ENCODE results near the gene PCNP.
A peak's percentile ranks its signal among the peaks of the same experiment; 100 is the strongest.
"Not testable (repeated sequence)": the region's sequence is repeated elsewhere in the genome, so short reads cannot be mapped to it uniquely, and the experiment has no call there.

Gene PCNP

DNA sequence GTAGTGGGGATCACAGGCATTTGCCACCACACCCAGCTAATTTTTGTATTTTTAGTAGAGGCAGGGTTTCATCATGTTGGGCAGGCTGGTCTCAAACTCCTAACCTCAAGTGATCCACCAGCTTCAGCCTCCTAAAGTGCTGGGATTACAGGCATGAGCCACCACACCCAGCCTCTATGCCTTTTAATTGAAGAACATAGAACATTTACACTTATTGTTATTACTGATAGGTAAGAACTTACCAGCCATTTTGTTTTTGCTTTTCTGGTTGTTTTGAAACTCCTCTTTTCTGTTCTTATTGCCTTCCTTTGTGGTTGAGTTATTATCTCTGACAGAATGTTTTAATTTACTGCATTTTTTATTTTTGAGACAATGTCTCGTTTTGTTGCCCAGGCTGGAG, 29.2 kb downstream of the PCNP start:
- Mint-ChIP-seq H3K4me3 (no peak overlapping the region), H3K36me3 (peaks cover 19% of the 10 kb centered on the region), H3K4me1 (no peaks in the 10 kb centered on the region), H3K27me3 (no peaks in the 10 kb centered on the region), H3K27ac (no peak overlapping the region), H3K9me3 (no peaks in the 10 kb centered on the region)
- no peak for DNase-seq
- CTCF ChIA-PET: no interaction called here

DNA sequence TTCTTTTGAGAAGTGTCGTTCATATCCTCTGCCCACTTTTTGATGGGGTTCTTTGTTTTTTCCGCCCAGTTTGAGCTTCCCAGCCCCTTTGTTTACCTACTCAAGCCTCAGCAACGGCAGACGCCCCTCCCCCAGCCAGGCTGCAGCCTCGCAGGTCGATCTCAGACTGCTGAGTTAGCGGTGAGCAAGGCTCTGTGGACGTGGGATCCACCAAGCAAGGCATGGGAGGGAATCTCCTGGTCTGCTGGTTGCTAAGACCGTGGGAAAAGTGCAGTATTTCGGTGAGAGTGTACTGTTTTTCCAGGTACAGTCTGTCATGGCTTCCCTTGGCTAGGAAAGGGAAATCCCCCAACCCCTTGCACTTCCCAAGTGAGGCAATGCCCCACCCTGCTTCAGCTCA, 31.4 kb downstream of the PCNP start:
- H3K27ac Mint-ChIP-seq, DNase-seq, H3K4me1 Mint-ChIP-seq, CTCF ChIA-PET, H3K4me3 Mint-ChIP-seq, H3K9me3 Mint-ChIP-seq, H3K27me3 Mint-ChIP-seq: not testable (repeated sequence)
- H3K36me3 Mint-ChIP-seq: peaks cover 15% of the 10 kb centered on the region

DNA sequence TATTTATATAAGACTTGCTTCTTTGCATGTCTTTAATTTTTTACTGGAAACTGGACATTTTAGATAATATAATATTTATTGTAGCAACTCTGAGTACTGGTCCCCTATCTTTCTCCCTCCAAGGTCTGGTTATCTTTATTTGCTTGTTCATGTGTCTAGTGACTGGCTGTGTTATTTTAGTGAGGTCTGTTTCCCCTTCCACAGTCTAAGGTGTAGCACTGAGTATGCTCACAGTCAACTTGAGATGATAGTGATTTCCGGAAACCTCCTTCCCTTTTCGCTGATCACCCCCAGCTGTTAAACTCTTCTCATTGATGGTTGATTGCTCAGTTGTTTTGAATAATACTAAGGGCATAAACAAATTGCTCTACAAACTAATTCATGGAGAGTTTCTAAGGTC, 37.0 kb downstream of the PCNP start:
- H3K9me3 Mint-ChIP-seq: no peaks in the 10 kb centered on the region
- H3K27ac Mint-ChIP-seq: no peak overlapping the region
- no peaks in the 10 kb centered on the region for H3K27me3 Mint-ChIP-seq
- H3K4me1 Mint-ChIP-seq: no peaks in the 10 kb centered on the region
- CTCF ChIA-PET: no interaction called here
- no peak for DNase-seq
- no peak overlapping the region for H3K4me3 Mint-ChIP-seq
- no peaks in the 10 kb centered on the region for H3K36me3 Mint-ChIP-seq

DNA sequence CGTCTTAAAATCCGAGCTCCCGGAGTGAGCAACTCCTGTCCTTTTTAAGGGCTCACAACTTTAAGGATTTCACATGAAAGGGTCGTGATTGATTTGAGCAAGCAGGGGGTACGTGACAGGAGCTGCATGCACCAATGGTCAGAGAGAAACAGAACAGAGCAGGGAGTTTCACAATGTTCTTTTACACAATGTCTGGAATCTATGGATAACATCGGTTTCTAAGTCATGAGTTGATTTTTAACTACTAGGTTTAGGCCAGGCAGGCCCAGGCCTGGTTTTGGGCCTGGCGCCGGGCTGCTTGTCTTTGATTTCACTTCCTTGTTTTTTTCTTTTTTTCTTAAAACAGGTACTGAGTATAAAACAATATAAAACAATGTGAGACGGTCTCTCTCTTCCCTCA, 39.0 kb downstream of the PCNP start:
- H3K27me3 Mint-ChIP-seq, H3K36me3 Mint-ChIP-seq, H3K4me3 Mint-ChIP-seq, H3K27ac Mint-ChIP-seq, CTCF ChIA-PET, H3K4me1 Mint-ChIP-seq, DNase-seq, H3K9me3 Mint-ChIP-seq: not testable (repeated sequence)

DNA sequence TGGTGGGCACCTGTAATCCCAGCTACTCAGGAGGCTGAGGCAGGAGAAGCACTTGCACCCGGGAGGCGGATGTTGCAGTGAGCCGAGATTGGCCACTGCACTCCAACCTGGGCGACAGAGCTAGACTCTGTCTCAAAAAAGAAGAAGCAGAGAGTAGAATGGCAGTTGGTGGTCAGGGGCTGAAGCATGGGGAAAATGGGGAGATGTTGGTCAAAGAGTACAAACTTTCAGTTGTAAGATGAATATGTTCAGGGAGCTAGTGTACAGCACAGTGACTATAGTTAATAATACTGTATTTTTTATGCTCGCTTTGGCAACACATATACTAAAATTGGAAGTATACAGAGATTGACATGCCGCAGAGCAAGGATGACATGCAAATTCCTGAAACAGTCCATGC, 41.5 kb downstream of the PCNP start:
- Mint-ChIP-seq H3K4me1 (no peaks in the 10 kb centered on the region), H3K36me3 (no peaks in the 10 kb centered on the region), H3K9me3 (peaks cover 2% of the 10 kb centered on the region), H3K27ac (no peak overlapping the region), H3K4me3 (no peak overlapping the region), H3K27me3 (no peaks in the 10 kb centered on the region)
- CTCF ChIA-PET: interaction anchor here (1.0 kb wide), 1 partner anchor 9 kb away, joined by 5 read pairs; no protein-coding TSS in a partner anchor
- DNase-seq: no peak

DNA sequence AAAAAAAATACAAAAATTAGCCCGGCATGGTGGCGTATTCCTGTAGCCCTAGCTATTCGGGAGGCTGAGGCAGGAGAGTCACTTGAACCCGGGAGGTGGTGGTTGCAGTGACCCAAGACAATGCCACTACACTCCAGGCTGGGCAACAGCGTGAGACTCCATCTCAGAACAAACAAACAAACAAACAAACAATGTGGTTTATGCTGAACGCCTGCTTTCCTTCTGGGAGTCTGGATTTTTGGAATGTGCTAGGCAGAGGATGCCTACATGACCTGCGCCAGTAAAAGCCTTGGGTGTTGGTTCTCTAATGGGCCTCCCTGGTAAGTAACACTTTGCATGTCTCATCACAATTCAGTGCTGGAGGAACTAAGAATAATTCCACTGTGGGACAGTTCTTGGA, 43.5 kb downstream of the PCNP start:
- H3K4me3 Mint-ChIP-seq: no peak overlapping the region
- no peak overlapping the region for H3K27ac Mint-ChIP-seq
- H3K36me3 Mint-ChIP-seq: no peaks in the 10 kb centered on the region
- H3K9me3 Mint-ChIP-seq: peaks cover 2% of the 10 kb centered on the region
- H3K4me1 Mint-ChIP-seq: no peaks in the 10 kb centered on the region
- no peak for DNase-seq
- H3K27me3 Mint-ChIP-seq: no peaks in the 10 kb centered on the region
- CTCF ChIA-PET: no interaction called here

DNA sequence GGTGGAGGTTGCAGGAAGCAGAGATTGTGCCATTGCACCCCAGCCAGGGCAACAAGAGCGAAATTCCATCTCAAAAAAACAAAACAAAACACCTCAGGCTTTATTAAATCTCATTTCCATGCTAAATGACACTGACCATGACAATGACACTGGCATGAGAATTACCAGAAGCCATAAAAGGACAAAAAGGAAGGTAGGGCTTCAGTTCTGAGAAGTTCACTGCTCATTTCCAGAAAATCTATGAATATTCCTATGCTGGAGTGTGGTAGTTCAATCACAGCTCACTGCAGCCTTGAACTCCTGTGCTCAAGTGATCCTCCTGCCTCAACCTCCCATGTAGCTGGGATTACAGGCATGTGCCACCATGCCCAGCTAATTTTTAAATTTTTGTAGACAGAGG, 44.7 kb downstream of the PCNP start:
- CTCF ChIA-PET: no interaction called here
- Mint-ChIP-seq H3K9me3 (peaks cover 2% of the 10 kb centered on the region), H3K27ac (no peak overlapping the region), H3K4me1 (no peaks in the 10 kb centered on the region), H3K4me3 (no peak overlapping the region), H3K27me3 (no peaks in the 10 kb centered on the region), H3K36me3 (no peaks in the 10 kb centered on the region)
- DNase-seq: no peak

DNA sequence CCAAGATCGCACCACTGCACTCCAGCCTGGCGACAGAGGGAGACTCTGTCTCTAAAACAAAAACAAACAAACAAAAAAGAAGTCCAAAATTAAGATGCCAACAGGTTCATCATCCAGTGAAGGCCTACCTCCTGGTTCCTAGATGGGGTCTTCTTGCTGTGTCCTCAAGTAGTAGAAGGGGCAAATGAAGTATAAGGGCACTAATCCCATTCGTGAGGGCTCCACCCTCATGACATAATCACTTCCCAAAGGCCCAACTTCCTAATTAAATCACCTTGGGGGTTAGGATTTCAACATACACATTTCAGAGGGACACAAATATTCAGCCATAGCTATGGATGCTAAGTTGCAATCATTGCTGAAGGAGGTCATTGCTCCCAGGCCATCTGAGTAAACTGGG, 45.8 kb downstream of the PCNP start:
- Mint-ChIP-seq H3K9me3 (peaks cover 2% of the 10 kb centered on the region), H3K27me3 (no peaks in the 10 kb centered on the region), H3K4me1 (no peaks in the 10 kb centered on the region), H3K36me3 (no peaks in the 10 kb centered on the region), H3K27ac (no peak overlapping the region), H3K4me3 (no peak overlapping the region)
- CTCF ChIA-PET: no interaction called here
- DNase-seq: no peak

DNA sequence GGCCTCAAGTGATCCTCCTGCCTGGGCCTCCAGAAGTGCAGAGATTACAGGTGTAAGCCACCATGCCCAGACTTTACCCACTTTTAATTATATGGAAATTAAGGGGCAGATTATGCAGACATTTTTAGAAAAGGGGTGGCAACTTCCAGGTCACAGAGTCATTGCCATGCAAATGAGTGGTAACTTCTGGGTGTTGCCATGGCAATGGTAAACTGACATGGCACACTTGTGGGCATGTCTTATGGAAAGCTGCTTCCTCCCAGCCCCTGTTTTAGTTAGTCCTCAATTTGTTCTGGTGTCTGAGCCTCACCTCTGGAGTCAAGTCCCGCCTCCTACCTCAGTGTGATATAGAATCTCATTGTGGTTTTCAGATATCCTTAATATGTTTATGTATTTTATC, 49.7 kb downstream of the PCNP start:
- CTCF ChIA-PET: interaction anchor here (0.9 kb wide), 1 partner anchor 8 kb away, joined by 5 read pairs; no protein-coding TSS in a partner anchor
- H3K27ac Mint-ChIP-seq: no peak overlapping the region
- no peaks in the 10 kb centered on the region for H3K27me3 Mint-ChIP-seq
- H3K4me3 Mint-ChIP-seq: no peak overlapping the region
- no peaks in the 10 kb centered on the region for H3K36me3 Mint-ChIP-seq
- DNase-seq: no peak
- no peaks in the 10 kb centered on the region for H3K4me1 Mint-ChIP-seq
- peaks cover 6% of the 10 kb centered on the region for H3K9me3 Mint-ChIP-seq

DNA sequence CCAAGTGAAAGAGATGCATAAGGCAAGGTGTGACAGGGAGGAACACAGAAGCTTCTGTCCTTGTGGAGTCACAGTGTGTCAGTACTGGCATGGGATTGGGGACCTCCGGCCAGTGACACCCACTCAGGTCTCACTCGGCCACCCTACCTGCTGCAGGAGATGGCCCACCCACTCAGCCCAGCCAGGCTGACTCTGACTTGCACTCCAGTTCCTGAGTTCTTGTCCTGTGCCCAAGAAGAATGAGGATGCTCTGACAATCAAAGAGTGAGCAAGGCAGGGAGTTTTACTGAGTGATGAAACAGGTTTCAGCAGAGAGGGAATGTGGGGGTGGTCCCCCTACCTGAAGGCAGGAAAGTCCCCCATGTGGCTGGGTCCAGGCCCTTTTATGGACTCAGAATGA, 50.9 kb downstream of the PCNP start:
- Mint-ChIP-seq H3K4me1 (no peaks in the 10 kb centered on the region), H3K4me3 (no peak overlapping the region), H3K27ac (no peak overlapping the region), H3K9me3 (peaks cover 5% of the 10 kb centered on the region), H3K27me3 (no peaks in the 10 kb centered on the region), H3K36me3 (no peaks in the 10 kb centered on the region)
- DNase-seq: no peak
- CTCF ChIA-PET: no interaction called here

DNA sequence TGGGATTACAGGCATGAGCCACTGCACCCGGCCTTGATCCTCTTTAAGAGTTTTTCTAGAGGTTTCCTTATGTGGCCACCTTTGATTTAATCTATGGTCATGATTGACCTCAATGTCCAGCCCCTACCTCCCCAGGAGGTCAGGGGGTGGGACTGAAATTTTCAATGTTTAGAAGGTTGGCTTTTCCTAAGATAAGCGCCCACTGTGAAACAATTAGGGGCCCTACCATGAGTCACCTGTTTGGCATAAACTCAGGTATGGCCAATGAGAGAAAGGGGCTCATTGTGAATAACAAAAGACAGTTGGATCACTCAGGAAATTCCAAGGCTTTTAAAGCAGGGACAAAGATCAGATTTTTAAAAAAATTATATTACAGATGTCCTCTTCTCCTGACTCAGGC, 51.9 kb downstream of the PCNP start:
- Mint-ChIP-seq H3K27me3 (no peaks in the 10 kb centered on the region), H3K36me3 (no peaks in the 10 kb centered on the region), H3K9me3 (peaks cover 5% of the 10 kb centered on the region), H3K4me1 (no peaks in the 10 kb centered on the region), H3K4me3 (no peak overlapping the region), H3K27ac (no peak overlapping the region)
- no peak for DNase-seq
- CTCF ChIA-PET: no interaction called here

DNA sequence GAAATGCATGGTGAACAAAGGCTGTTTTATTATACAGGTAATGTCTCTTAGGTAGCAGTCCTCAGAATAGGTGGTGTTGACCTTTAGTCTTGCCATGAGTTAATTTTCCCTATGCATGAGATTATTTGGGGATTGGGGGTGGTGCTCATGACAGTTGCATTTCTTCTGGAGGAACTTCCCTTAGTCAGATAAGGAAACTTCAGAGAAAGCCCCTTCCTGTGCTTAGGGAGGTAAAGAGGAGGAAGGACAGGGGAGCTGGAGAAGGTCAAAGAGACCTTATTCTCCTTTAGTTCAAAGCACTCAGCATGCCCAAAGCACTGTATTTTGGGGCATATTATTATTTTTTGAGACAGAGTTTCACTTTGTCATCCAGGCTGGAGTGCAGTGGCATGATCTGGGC, 55.2 kb downstream of the PCNP start:
- no peak for DNase-seq
- Mint-ChIP-seq H3K27ac (no peak overlapping the region), H3K36me3 (no peaks in the 10 kb centered on the region), H3K4me3 (no peak overlapping the region), H3K27me3 (no peaks in the 10 kb centered on the region), H3K4me1 (no peaks in the 10 kb centered on the region), H3K9me3 (peaks cover 5% of the 10 kb centered on the region)
- CTCF ChIA-PET: no interaction called here

DNA sequence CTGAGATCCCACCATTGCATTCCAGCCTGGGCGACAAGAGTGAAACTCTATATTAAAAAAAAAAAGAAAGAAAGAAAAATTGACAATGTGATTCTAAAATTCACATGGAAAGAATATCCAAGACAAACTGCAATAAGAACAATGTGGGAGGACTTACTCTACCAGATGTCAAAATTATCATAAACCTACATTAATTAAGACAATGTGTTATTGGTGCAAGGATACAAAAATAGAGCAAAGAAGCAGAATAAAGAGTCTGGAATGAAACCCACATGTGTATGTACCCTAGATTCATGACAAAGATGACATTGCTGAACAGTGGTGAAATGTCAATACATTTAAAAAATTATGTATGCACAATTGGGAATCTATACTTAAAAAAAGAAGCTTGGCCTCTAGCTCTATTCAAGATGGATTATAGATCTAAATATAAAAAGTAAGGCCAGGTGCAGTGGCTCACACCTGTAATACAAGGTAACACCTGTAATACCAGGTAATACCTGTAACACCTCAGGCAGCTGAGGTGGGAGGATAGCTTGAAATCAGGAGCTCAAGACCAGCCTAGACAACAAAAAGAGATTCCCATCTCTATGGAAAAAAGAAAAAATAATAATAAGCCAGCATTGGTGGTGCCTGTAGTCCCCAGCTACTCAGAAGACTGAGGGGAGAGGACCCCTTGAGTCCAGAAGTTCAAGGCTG, 57.3 kb downstream of the PCNP start:
- Mint-ChIP-seq H3K27me3 (no peaks in the 10 kb centered on the region), H3K27ac (no peak overlapping the region), H3K9me3 (no peaks in the 10 kb centered on the region), H3K4me3 (no peak overlapping the region), H3K4me1 (no peaks in the 10 kb centered on the region), H3K36me3 (no peaks in the 10 kb centered on the region)
- CTCF ChIA-PET: interaction anchor here (1.0 to 1.5 kb wide), 3 partner anchors 20 to 559 kb away, joined by 3 to 4 read pairs (median 3); no protein-coding TSS in a partner anchor
- DNase-seq: no peak

DNA sequence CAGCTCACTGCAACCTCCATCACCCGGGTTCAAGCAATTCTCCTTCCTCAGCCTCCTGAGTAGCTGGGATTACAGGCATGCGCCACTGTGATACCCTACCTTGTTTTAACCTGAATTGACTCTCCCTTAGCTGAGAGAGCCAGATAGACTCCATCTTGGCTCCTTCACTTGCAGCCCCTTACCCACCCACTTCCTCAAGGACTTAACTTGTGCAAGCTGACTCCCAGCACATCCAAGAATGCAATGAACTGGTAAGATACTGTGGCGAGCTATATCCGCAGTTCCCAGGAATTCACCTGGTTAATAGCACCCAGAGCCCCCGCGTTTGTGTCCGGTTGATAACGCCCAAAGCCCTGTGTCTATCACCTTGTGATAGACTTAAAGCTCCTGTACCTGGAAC, 58.0 kb downstream of the PCNP start:
- H3K27ac Mint-ChIP-seq: peak overlapping the region; percentile 58
- not testable (repeated sequence) for H3K4me3 Mint-ChIP-seq, H3K9me3 Mint-ChIP-seq, H3K4me1 Mint-ChIP-seq, H3K27me3 Mint-ChIP-seq, H3K36me3 Mint-ChIP-seq, DNase-seq
- CTCF ChIA-PET: interaction anchor here (1.0 kb wide), 1 partner anchor 560 kb away, joined by 3 read pairs; no protein-coding TSS in a partner anchor

DNA sequence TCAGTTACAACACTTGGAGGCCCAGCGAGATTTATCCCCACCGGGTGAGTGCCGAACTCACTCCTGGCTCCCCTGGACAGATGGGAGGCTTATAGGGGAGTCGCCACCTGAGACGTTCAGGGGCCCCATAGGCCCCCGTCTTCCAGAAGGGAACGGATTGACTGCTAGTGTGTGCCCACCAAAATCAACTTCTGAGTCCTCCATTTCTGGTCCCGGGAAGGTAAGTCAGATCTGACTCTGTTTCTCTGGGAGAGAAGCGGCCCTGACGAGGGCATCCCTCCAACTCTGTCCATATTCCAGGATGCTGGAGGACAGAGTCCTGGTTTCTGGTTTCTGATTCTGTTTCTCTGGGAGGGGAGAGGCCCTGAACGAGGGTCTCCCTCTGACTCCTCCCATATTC, 58.6 kb downstream of the PCNP start:
- Mint-ChIP-seq H3K9me3 (no peaks in the 10 kb centered on the region), H3K36me3 (no peaks in the 10 kb centered on the region), H3K27me3 (no peaks in the 10 kb centered on the region), H3K4me3 (no peak overlapping the region), H3K27ac (no peak overlapping the region), H3K4me1 (no peaks in the 10 kb centered on the region)
- CTCF ChIA-PET: no interaction called here
- DNase-seq: no peak

DNA sequence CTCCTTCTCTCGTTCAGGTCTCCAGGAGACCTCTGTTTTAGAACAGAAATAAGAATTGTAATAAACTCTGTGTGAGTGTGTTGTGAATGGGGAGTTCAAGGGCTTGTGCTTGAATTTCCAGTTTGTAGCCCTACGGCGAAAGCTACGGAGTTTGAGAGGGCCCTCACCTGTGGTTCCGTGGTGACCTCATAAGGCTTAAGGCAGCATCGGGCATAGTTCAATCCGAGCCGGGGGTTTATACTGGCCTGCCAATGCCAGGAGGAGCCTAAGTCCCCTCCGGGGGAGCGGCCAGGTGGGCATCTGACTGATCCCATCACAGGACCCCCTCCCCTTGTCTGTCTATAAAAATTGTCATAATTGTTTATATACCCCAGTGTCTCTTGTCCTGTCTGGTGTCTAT, 59.2 kb downstream of the PCNP start:
- CTCF ChIA-PET: no interaction called here
- Mint-ChIP-seq H3K9me3 (no peaks in the 10 kb centered on the region), H3K27ac (no peak overlapping the region)

More for the DNA sequence above, 59.2 kb downstream of the PCNP start:
- Mint-ChIP-seq H3K27me3 (no peaks in the 10 kb centered on the region), H3K36me3 (no peaks in the 10 kb centered on the region), H3K4me1 (no peaks in the 10 kb centered on the region), H3K4me3 (no peak overlapping the region)
- DNase-seq: no peak
